HG03039 (cell line): ENCODE measurements around the gene TMEM258.

ENCODE experiments used
- ATAC-seq: cut with Tn5 transposase; IDR thresholded peaks from one replicate; pipeline ENCODE4 v1.9.1; 2021; ENCODE audit warnings: mild to moderate bottlenecking, moderate library complexity; ENCODE audit not compliant: unreplicated experiment

The TMEM258 gene

DNA sequence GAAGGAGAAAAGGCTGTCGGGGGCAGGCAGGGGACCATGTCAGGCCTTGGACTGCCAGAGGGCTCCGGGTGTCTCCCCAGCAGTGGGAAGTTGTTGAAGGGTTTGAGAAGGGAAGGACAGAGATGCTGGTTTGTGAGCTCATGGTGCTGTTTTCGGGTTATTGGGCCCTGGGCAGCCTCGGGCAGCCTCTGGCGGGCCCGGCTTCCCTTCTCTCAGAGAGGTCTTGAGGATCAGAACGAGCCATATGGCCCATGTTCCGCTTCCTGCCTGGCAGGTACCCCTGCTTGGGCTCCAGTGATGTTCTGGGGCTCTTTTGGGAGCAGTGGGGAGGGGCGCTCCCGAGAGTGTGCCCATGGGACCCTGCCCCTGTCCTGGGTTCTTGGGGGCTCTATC, 30.2 kb downstream of the TMEM258 start:
- ATAC-seq, result no peak

DNA sequence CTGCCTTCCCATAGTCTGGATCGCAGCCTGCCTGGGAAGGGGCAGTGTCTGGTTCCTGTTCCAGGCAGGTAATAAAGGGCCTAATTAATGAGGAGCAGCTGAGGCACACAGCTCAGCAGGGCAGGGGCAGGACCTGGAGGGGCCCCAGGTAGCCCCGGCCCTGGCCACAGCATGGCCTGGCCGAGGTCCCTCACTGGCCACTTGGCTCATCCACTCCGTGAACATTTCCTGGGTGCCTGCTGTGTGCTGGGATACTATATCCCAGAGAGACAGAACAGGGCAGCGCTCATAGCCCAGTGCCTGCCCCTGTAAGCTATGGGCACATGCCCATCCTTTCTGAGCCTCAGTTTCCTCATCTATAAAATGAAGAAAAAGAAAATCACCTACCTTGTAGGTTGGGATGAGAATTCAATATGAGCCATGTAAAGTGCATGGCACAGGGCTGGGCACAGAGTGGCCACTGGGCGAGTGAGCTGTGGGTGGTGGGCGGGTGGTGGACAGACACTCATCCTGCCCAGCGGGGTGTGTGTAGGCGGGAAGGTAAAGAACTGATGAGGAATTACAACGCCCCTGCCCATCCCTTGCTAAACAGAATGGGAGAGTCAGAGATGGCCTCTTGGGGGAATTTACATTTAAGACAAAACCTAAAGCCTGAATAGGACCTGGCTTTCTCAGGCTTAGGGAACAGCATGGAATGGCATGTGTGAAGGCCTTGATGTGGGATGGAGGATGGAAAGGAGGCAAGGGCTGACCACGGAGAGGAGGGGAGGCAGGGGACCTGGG, 30.8 kb downstream of the TMEM258 start:
- ATAC-seq, result no peak

DNA sequence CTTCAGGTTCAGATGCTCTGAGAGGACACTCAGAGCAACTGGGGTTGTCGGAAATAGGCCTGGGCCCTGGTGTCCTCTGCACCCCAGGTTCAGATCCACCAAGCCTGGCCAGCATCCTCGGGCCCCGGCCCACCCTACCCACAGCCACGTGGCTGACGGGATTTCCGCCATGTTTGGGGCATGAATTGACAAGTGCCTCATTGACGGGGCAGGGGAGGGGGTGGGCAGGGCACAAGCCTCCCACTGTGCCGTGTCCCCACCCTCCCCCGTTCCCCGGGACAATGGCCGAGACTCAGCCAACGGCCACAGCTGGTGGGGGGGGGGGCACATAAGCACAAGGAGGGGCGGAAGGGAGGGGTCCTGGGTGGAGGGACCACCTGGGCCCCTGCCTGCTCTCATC, 31.5 kb downstream of the TMEM258 start:
- ATAC-seq, result no peak

DNA sequence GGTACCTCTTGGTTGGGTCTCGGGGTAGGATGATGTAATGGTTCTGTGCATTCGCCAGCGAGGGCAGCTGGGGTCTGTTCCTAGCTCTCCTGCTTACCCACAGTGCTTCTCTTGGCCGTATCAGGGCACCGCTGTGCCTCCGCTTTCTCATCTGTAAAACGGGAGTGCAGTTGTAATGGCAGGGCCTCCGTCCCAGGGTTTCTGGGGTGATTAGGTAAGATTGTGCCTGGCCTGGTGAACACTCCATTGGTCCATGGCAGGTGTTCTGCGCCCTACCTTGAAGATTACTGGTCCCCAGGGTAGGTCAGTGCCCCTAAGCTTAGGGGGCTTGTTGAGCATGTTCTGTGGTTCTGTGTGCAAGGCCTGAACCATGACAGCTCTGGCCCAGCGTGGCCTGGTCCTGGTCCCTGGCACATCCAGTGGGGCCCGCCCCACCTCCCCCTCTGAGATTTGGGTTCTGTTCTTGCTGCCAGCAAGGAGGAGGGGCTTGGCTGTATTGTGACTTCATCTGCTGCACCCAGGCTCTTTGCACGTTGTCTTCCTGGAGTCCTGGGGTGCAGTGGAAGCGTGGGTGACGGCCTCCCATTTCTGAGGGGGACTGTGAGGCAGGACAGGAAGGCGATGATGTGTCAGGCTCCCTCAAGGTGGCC, 35.1 kb downstream of the TMEM258 start:
- ATAC-seq, result no peak

DNA sequence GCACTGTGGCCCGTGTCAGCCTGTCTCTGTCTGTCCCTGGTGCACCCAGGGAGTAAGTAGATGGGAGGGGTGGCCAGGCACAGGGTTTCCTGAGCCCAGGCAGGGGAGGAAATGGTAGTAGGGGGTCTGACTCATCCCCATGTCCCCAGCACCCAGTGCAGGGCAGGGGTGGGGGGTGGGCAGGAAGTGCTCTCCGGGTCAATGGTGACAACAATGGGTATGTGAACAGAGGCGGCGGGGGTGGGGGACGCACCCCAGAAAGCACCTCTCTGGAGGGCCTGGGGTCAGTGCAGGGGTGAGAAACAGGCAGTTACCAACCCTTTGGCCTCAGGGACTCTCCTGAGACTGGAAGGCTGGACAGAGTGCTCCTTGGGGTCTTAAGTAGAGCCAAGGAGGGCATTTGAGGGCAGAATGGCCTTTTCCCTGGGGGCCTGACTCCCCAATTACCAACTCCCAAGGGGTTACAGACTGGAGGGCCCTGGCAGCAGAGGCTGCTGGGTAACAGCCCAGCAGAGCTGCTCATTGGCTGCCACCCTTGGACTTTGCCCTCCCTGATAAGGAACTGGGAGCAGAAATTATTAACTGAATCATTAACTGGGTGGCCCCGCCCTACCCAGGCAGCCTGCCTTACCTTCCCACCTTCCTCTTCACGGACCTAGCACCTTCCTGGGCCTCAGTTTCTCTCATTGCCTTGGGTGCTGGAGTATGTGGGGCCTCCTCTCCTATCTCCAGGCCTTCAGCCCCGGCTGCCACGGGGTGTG, 35.8 kb downstream of the TMEM258 start:
- no peak for ATAC-seq

DNA sequence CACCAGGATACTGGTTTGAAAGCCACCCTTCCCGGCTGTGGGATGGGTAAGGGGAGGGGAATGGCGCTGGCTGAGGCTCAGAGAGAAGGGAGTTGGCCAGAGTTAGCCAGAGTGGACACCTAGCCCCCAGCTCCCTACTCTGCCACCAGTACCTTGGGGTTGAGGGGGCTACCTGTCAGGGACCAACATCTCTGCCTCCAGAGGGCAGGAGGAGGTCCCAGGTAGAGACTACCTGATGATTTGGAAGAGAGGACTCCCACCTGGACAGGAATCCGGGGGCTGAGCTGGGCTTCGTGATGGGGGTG, 36.3 kb downstream of the TMEM258 start:
- ATAC-seq, result no peak

DNA sequence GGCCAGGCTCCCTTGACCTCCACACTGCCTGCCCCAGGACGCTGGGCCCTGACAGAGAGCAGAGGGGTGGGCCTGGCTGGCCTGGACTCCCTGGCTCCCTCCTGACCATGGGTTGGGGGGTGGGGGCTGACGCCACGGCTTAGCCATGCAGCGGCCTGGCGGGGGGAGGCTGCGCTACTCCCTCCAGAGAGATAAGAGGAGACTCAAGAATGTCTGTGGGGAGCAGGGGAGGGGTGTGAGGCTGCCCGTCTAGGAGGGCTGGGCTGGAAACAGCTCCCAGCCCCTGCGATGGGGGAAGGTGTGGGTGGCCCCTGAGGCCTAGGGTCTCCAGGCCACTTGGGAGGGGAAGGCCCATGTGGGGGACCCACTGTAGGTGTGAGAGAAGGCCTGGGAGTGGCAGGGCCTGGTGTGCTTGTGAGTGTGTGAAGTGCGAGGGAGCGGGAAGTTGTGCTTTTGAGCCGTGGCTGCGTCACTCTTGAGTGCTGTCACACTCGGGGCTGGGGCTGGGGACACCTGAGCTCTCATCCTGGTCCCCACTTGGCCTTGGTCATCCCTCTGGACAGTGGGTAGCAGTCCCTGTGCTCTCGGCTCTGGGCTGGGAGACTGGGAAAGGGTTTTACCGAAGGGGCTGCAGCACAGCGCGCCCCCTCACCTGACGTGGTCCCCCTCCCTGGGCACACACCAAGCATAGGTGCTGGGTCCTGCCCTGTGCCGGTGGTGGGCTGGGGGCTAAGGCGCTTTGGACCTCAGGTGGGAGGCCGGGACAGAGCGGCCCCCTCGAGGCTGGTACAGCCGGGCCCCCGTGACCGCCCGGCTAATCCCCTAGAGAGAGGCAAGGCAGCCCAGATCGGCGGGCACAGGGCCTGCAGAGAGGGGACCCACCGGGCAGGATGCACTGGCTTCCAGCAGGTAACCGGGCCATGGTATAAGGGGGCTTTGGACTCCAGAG, 37.6 kb downstream of the TMEM258 start:
- ATAC-seq, result no peak

DNA sequence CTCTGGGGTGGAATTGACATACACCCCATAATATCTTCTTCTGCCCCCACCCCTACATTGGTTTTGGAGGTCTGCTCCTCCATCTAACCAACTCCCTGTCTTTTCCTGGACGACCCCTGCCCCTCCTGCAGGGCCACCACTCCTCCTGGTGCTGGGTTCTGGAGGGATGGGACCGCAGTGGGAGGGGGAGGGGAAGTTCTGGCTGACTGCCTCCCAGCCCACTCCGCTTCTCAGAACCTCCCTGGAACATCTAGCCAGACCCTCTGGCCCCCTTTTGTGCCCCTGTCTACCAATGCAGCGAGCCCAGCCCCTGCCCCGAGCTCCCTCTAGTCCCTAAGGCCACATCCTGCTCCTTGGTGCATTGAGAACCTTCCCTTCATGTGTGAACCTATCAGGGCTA, 38.7 kb downstream of the TMEM258 start:
- no peak for ATAC-seq

DNA sequence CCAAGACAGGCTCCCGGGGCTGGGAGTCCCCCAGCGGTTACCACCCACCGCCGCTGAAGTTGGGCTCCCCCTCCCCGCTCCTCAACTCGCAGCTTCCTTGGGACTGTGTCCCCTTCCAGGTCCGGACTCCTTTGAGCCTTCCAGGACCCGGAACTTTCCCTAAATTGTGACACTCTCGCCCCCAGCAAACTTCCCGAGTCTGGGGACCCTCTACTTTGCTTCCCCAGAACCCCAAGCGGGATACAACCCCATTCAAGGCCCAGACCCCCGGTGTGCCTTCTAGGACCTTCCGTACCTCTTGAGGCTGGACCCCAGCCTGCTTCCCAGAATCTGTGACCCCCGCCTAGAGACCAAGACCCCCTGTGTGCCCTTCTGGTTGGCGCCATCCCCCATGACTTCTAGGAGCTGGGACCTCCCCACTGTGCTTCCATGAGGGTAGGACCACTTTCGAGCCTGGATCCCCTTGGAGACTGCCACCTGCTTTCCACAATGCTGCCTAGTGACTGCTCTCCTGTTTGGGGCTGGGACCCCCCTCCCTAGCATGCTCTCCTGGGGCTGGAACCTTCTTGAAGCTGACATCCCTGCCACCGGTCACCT, 39.4 kb downstream of the TMEM258 start:
- no peak for ATAC-seq

DNA sequence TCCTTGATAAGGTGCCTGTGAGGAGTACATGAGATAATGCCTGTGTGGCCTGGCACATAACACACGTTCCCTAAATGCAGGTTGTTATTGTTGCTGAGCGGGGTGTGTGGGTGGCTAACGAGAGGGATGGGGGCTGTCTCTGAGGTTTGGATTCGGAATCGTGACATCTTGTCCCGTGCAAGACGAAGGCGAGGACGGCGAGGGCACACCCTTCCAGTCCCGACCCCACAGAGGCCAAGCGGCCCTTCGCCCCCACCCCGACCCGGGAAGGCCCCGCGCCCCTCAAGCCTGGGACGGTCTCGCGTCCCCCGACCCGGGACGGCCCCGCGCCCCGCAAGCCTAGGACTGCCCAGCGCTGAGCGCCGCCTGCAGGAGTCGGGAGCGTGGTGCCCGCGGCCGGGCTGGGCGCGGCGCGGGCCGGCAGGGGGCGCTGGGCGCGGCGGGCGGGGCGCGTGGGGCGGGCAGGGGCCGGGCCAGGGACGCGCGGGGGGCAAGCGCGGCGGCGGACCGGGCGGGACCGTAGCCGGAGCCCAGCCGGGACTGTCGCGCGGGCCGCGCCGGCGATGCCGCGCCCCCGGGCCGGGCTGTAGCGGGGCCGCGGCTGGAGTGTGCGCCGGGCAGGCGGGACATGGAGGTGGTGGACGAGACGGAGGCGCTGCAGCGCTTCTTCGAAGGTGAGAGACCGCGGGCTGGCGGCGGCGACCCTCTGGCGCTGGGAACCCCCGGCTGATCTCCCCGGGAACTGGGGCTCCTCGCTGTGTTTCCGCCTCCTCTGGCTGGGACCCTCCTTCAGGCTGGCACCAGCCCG, 40.1 kb downstream of the TMEM258 start, which contains the start of gene MYRF:
TSS of gene MYRF (plus strand) at position 520 of the 808 bp plus-strand sequence. CDS start at position 629, 109 bp downstream.
- ATAC-seq, result no peak

DNA sequence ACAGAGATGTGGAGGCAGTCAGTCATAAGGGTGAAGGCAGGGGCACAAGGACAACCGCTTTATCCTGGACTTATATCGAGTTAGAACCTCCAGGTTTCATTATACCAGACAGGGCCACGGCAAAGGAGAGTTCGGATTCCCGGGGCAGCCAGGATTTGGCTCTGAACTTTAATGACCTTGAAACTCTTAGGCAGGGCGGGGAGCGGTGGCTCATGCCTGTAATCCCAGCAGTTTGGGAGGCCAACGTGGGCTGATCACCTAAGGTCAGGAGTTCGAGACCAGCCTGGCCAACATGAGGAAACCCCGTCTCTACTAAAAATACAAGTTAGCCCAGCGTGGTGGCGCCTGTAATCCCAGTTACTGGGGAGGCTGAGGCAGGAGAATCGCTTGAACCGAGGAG, 41.0 kb downstream of the TMEM258 start:
- ATAC-seq, result no peak

DNA sequence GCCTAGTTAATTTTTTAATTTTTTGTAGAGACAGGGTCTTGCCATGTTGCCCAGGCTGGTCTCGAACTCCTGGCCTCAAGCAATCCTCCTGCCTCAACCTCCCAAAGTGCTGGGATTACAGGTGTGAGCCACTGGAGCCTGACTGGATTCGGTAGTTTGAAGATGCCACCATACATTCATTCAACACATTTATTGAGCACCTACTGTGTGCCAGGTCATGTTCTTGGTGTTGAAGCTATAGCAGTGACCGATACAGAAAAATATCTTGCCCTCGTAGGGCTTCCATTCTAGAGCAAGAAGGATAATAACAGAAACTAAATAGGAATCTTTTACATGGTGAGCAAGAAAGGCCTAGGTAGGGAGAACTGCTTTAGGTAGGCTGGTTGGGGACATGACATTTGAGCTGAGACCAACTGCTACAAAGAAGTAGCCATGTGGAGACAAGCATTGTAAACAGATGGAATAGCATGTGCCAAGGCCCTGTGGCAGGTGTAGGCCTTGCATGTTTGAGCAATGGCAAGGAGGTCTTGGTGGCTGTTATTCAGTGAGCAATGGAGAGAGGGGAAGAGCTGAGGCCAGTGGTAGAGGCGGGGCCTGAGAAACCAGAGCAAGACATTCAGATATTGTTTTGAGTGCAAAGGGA, 41.6 kb downstream of the TMEM258 start:
- ATAC-seq, result no peak

DNA sequence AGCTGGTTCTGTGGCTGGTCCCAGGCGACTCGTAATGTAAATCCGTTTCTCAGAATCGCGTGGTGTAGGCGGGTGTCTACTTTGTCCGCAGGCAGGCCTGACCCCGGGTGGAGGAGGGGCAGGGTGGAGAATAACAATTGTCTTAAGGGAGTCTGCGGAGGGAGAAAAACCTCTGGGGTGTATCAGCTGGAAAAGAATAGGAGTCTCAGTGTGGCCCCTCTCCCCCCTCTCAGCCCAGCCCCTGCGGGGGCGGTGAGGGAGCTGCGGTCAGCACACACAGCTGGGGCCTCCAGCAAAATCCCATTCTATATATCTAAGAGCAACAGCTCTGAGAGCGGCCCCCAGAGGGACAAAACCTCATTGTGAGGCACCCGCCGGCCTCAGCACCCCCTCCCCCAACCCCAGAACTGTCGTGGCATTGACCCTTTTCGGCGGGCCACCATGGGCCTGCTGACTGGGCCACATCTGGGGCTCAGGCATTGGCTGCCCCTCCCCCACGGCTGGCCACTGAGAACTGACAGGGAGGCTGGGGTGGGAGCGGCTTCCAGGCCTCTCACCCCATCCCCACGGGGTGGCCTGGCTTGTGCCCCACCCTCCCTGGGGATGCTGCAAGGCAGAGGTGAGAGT, 42.7 kb downstream of the TMEM258 start:
- no peak for ATAC-seq

DNA sequence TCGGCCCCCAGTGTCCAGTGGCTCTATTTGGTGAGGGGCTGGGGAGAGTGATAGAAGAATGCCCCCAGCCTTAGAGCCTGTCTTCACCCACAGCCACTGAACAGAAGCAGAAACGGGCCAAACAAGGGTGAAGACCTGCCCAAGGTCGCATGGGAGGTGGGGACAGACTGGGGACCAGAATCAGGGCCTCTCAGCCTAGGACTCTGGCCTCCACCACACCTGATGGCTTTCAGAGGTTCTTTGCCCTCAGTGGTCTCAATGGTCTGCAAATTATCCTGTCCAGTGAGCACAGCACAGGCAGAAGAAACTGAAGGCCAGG, 44.5 kb downstream of the TMEM258 start:
- ATAC-seq, result no peak

DNA sequence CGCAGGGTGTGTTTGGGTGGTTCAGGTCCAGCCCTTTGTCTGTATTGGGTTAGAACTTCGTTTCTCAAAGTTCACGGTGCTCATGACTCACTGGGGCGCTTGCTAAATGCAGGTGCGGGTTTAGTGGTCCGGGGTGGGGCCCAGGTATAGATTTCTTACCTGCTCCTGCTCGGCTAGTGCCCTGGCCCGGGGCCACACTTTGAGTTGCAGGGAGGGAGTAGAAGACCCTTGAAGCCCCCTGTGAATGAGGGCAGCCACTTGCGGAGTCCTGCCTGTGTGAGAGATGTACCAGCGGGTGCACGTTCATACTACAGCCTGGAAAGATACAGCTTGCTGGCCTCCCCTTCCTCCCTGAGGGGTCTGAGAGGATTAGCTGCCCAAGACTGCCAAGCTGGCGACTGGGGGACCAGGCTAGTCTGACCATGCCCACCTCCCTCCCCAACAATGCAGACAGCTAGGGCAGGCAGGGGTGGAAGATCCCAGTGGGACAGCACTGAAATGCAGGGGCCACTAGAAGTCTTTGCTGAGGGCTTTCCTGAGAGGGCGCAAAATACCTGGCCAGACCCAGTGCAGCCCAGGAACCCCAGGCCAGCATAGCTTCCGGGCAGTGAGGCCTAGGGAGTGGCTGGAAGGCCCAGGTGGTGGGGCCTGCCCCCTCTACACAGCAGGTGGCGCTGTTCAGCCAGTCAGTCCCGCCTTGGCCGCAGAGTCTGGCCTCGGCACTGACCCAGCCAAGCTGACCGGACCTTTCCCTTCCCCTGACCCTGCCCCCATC, 45.0 kb downstream of the TMEM258 start:
- peak; percentile 46 for ATAC-seq

DNA sequence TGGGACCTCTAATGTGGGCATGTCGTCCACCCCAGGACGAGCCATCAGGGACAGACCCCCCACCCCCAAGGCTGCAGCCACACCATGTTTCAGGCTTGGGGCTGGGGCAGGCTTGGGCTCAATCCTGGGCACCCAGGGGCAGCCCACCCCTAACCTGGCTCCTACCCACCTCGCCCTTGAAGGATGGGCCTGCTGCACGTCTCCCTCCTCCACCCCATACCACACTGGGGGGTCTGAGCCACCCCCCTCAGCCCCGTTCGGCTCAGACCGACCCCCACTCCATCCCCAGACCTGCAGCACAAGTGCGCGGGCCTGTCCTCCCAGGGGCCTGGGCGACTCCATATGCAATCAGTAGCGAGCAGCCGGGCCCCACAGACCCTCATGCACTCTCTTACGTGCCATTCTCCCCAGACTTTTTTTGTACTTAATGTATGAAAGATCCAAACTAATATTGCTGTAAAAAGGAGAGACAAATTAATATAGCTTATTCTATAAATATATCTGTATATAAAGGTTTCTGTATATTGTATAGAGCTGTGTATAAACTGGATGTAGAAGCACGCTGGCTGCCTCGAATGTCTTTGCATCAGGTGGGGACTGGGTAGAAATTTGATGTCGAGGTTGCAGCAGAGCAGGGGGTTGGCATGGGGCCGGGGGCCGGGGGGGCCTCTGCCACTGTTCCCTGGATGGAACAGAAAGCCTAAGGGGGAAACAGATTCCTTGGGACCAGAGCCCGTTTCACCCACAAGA, 45.8 kb downstream of the TMEM258 start:
- no peak for ATAC-seq

DNA sequence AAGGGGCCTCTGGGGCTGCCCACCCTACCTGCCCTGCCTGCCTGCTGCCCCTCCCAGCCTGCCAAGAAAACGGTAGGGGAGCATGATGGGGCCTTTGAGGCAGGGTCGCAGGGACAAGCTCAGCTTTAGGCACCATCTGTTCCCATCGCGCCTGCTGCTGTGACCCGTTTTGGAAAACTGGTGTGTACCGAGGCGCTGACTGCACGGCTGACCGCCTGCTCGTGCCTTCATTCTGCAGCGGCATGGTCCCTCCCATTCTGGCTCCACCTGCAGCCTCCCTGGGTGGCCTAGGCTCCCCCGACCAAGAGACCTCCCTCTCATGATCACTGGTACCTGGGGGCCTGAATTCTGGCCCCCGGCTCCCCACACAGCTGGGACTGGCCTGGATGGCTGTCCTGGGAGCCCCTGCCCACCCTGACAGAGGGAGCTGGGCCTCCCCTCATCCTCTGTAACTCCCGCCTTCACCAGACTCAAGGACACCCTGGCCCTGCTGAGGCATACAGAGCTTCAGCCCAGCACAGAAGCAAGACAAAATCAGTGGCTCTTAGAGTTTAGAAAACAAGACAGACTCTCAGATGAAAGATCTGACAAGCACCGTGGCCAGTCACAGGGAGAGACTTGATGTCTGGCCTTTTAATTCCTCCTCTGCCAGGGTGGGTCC, 46.5 kb downstream of the TMEM258 start:
- ATAC-seq, result no peak
